AG20443 (cell line): ENCODE data around the gene NEK7.
"Not testable (repeated sequence)": the region's sequence is repeated elsewhere in the genome, so short reads cannot be mapped to it uniquely, and the experiment has no call there.

ENCODE experiments used
- DNase-seq: peaks from one replicate; pipeline ENCODE4 v3.0.0; 2012; ENCODE audit warnings: low spot score, mixed read lengths

The NEK7 gene

DNA sequence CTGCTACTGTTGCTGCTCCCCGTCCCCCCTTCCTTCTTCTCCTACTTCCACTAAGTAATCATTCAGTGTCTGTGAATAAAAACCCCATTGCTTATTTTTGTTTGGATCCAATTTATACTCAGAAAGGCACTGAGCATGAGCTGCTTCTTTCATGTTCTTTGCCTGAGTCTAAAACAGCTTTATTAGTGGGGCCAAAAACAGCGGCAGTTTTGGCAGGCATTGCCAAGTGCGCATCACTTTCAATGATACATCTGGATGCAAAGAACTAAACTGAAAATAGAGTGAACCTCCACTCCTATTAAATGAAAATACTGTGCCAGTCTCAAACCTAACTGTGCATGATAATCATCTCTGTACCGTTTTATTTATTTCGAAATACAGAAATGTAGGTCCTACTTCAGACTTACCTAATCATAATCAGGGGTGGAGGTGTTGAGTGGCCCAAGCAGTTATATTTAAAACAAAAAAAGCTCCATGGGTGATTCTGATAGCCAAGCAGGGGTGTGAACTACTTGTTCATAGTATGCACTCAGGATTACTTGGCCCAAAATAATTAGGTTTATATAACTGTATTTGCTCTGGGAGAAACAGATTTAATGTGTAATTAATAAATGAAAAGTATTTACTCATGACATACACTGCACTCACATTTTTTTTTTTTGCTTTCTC is 48.4 kb downstream of the NEK7 start:
- DNase-seq: no peak

DNA sequence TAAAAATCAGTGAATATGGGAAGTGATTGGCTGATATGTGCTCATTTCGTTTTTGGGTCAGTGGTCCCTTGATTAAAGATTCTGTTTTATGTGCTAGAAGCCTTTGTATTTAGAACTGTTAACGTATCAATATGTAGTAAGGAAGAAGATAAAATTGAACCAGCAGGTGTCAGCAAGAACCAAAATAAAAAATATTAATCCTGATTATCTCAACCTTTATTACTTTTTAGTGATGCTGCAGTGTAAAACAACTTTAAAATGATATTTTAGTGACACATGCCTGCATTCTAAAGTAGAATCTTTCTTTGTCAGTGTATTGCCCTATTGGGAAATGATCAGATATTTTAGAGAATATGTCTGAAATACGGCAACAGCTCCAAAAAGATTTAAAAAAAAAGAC is 49.5 kb downstream of the NEK7 start:
- DNase-seq: no peak

DNA sequence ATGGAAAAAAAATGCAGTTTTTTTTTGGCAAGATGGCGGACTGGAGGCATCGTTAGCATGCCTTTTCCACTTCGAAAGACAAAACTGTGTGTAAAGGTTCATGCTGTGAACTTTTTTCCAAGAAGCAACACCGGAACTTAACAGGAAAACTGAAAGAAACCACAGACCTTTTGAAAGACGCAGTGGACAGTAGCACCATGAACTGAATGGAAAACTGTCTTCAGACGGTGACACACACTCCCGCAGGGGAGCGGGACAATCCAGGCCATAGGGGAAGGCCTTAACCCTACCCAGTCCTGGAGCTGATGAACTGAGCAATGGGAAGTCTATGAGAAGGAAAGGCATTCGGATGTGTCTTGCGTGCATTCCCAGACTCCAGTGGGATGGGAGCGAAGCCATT is 54.9 kb downstream of the NEK7 start:
- DNase-seq: no peak

DNA sequence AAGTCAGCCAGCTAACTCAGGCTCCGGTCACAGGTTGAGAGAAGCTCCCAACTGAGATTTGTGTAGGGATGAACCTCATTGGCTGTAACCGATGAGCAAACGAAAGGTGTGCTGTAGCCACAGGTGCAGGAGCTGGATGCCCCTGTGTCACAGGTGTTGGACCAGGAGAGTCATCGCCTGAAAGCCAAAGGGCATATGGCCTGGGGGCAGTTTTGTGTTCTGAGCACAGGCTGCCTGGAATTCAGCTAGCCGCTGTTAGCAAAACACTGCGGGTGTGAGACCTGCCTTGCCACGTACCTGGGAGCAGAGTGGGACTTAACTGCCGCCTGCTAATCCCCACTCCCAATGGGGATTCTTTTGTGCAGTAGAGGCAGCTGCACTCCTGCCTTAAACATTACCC is 55.3 kb downstream of the NEK7 start:
- DNase-seq: no peak

DNA sequence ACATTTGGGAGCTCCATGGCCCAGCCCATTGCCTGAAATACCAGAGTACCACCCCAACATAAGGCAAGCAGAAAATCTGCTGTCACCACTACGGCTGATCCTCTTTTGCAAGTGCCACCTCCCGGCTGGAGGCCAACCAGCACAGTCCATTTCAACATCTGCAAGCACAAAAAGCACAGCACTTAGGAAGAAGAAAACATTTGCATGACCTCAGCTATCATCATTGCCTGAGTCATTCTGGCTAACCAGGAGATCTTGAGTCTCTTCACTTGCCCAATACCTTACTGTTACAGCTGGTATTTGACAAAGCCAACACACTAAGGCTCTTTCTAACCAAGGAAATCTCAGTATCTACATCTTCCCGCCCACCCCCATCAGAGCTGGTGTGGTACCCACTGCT is 55.9 kb downstream of the NEK7 start:
- peak; percentile 59 for DNase-seq

DNA sequence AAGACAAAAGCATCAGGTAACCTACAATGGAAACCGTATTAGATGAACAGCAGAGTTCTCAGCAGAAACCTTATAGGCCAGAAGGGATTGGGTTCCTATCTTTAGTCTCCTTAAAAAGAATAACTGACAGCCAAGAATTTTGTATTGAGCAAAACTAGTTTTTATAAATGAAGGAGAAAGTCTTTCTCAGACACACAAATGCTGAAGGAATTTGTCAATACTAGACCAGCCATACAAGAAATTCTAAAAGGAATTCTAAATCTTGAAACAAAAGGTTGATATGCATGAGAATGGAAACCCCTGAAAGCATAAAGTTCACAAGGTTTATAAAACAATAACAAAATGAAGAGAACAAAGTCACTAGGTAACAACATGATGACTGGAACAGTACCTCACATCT is 58.1 kb downstream of the NEK7 start:
- no peak for DNase-seq

DNA sequence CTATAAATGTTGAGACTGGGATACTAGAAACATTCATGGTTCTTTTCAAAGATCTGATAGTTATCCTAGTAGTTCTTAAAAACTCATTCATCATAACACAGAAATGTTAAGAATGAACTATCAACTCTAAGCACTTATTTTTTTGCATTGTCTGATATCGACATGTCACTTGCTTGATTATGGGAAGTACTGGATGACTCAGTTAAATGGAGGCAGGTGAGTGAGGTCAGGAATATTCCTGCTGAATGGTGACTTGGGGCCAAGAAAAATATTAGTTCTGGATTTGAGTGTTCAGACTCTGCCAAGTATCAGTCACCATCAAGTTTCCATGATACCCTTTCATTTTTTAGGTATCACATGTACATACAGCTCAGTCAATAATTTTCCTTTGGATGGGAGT is 63.6 kb downstream of the NEK7 start:
- DNase-seq: no peak

DNA sequence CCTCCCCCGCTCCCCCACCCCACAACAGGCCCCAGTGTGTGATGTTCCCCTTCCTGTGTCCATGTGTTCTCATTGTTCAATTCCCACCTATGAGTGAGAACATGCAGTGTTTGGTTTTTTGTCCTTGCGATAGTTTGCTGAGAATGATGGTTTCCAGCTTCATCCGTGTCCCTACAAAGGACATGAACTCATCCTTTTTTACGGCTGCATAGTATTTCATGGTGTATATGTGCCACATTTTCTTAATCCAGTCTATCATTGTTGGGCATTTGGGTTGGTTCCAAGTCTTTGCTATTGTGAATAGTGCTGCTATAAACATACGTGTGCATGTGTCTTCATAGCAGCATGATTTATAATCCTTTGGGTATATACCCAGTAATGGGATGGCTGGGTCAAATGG is 70.2 kb downstream of the NEK7 start:
- DNase-seq: not testable (repeated sequence)

DNA sequence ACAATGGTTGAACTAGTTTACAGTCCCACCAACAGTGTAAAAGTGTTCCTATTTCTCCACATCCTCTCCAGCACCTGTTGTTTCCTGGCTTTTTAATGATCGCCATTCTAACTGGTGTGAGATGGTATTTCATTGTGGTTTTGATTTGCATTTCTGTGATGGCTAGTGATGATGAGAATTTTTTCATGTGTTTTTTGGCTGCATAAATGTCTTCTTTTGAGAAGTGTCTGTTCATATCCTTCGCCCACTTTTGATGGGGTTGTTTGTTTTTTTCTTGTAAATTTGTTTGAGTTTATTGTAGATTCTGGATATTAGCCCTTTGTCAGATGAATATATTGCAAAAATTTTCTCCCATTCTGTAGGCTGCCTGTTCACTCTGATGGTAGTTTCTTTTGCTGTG is 70.7 kb downstream of the NEK7 start:
- DNase-seq: not testable (repeated sequence)

DNA sequence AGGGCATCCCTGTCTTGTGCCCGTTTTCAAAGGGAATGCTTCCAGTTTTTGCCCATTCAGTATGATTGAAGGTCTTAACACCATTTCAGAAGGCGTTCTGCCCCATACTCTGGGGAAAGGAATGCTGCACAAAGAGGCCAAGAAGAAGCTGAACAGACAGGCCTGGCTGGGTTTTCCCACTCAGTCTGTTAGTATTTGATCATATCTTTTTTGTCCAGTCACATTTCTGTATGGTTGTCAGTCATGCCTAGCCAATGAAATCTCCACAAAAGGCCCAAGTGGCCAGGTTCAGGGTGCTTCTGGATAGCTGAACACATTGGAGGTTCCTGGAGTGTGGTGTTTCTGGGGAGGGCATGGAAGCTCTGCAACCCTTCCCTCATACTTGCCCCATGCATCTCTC is 72.1 kb downstream of the NEK7 start:
- no peak for DNase-seq

DNA sequence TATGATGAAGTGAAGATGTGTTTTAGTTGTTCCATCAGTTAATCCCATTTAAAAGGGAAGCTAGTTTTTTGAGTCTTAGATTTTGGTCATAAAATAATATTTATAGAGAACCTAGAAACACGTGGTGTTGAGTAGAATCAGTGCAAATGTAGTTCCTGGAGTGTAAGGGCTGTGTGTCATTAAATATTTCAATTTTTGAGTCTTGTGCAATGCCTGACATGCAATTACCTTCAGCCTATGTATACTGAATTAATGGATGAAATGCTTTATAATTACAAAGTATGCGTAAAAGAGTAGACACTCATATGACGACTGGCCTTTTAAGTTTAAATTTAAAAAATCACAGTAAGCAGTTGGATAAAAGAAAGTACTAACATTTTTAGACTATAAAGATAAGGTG is 75.0 kb downstream of the NEK7 start:
- no peak for DNase-seq

DNA sequence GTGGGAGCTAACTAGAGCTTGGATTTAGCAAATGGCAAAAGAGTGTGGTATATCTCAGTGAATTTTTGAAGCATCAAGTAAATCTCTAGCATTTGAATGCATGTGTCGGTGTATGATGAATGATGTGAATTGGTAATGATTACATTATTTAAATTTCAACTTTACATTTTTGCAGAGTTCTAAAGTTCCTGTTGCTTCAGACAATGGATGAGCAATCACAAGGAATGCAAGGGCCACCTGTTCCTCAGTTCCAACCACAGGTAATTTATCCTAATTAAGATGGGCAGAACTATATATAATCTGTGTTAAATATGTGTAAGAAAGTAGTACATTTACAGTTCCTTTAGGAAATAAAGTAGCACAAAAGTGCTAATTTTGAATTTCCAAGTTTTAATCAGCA is 75.6 kb downstream of the NEK7 start:
- no peak for DNase-seq

DNA sequence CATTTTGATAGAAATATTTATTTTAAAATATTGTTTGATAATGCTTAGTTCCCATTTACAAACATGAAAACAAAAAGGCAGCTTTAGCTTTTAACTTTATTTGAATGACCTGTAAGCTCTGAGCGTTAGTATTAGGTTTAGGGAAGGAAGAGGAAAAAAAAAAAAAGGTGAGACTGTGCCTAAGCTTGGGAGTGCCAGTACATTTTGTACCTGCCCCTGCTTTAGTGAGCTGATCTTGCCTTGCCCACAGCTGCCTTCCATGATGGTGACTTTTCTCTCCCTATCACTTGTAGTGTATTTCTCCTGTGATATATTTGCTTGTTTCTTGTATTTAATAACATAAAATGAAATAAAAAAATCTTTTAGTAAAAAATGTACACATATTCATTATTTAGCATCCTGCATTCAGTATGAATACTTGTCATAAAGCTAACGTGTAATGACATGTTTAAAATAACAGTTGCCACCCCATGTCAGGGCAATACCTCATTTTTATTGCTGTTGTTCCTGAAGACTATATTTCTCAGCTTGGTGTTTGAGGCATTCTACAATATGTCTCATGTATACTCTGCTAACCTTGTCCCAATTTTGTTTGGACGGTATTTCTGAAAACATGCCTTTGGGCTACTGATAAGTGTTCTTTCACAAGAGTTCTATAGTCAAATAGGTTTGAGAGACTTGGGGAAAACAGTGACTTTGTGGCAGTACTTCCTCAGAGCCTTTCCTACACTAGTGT is 76.3 kb downstream of the NEK7 start:
- DNase-seq: no peak

DNA sequence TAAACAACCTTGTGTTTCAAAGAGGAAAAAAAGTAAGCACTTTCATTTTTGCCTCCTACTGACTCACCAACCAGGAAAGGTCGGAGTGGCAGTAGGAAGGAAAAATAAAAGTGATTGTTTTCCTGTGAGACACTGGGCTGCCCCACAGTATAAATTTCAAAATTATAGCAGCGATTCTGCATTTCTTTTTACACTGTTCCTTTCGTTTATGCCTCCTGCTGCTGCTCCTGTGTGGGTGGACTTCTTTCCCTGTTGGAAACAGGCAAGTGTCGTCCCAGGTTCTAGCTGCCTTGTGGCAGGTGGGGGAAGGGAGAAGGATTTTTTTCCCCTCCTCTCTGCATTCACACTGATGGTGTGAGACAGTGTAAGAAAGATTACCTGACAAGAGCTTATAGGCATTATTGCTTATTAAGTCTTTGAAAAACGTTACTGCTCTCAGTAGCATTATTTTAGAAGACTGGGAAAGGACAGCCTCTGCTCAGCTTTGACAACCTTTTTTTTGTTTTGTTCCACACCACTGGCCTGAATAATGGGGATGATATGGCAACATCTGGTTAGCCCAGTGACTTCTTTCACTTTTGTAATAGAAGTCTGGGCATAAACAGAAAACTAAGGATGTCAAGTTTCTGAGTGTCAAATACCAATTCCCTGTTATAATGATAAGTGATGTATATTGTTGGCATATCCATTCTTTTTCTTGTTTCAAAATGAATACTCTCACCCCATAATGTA is 77.9 kb downstream of the NEK7 start:
- DNase-seq: no peak

DNA sequence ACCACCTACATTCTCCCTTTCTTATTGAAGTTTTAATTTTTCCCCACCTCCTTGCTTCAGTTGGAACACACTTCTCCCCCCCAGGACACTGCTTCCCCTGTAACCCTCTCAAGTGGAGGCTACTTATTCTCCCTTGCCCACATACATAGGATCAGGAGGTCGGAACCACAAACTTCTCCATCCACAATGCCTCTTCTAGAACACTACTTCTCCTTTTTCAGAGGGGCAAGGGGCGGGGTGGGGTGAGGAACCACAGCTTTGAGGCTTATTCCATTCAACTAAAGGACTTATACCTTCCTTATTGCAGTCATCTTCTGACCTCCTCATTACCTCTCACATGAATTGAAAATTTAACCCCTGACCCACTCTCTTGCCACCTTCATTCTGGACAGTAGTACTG is 81.3 kb downstream of the NEK7 start:
- no peak for DNase-seq

DNA sequence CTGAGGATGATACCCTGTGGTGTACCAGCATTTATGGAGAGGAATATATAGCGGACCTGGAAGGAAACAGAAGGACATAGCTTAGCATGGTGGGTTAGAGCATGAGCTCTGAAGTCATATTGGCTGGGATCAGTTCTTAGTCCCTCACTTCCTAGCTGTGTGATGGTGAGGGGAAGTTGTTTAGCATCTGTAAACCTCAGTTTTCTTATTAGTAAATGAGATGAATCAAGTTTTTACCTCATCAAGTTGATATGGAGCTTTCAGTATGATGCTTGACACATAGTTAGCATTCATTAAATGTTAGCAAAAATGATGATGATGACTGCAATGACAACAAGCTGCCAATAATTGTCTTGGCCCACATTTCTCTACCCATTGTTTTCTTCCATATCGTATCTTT is 84.8 kb downstream of the NEK7 start:
- no peak for DNase-seq

DNA sequence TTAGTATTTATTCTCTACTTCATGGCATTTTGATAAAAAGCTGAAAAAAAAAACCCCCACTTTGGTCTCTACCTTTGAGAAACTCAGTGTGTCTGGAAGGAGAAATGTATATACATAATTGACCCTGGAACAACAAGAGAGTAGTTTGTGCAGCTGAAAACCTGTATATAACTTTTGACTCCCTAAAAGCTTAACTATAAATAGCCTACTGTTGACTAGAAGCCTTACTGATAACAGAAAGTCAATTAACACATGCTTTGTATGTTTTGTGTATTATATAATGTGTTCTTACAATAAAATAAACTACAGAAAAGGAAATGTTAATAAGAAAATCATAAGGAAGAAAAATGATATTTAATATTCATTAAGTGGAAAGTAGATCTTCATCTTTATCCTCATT is 88.0 kb downstream of the NEK7 start:
- no peak for DNase-seq

DNA sequence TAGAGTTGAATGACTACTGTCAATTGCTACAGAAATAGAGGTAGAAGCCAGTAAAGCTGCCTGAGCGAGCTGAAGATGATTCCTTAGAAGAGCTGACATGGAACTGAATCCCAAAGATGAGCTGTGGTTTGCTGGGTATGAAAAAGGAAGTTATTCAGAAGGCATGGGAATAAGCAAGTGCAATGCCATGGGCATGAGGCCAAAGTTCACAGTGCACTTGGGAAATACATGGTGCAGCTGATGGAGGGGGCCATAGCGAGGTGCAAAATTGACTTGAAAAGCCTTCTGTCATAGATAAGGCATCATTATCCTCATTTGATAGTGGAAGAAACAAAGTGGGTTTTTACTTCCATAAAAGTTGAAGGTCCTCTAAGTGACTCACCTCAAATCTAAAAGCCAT is 88.6 kb downstream of the NEK7 start:
- DNase-seq: no peak

DNA sequence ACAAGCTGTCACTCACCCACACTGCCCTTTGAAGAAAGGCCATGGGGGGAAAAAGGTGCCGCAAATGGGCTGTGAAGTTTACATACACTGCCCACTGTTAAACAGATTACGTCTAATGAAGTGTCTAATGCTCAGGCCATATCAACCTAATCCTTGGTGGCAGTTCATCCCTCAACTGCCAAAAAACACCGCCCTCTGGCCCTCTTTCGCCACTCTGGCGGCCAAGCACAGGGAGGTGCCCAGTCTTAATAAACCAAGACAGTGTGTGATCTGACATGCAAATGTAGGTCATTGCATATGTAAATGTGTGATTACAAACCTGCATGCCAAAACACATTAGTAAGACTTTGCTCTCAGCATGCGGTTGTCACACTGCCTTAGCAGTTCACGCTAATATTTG is 89.5 kb downstream of the NEK7 start:
- no peak for DNase-seq

DNA sequence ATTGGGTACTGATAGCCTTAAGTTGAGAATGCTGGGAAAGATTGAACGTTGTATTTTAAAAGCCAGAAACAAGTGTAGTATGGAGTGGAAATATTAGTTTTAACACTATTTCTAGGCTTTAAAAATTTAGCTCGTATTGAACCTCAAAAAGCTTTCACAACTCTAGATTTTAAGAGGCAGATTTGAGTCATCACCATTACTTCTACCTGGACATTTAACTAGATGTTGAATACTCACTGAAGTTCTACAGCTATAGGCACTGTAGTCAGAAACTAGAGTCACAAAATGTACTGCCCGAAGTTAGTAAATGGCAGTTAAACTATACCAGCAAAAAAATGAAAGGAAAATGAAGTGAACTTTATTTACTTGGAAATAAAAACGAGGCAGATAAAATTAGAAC is 96.5 kb downstream of the NEK7 start:
- no peak for DNase-seq

DNA sequence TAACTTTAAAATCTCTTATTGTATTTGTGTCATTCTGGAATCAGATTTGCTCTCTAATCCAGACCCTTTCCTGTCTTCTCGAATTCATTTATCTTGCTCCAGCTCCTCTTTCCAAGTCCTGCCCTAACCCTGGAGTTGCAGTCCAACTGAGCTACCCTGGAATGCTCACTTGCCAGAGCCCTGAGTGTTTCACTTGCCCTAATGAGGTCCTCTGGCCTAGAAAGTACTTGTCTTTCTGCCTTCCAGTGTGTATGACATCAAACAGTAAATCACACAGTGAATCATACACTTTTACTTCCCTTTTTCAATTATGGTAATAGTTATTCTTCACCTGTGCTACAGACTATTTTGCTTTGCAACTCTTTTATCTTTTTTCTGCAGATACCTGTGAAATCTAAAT is 96.9 kb downstream of the NEK7 start:
- DNase-seq: peak; percentile 46

DNA sequence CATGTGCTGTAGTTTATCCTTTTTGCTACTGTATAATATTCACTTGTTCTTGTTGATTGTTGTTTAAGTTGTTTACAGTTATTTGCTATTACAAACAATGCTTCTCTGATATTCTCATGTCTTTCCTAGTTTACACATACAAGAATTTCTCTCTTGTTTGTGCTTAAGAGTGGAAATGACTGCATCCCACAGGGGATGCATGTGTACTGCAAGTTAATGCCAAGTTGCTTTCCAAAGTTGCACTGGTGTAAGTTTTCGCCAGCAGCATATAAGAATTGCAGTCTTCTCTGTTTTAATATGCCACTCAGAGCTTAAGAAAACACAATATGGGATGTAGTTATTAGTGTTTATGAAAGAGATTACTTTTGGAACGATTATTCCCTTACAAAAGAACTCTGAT is 97.7 kb downstream of the NEK7 start:
- DNase-seq: no peak

DNA sequence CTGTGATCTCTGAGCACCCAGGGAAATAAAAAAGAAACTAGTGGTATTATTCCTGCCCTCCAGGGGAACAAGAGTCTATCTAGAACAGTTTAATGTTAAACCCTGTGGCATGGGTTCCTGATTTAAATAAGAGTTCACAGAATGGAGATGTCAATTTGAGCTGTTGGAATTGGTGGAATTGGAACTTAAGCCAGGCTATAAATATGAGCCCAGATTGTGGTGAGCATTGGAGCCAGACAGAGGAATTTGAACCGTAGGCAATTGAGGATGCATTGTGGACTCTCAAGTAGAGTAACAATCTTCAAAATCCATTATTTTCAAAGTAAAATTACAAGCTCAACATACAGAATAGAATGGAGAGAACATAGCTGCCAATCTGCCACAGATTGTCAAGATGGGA is 98.2 kb downstream of the NEK7 start:
- DNase-seq: no peak
